Osteoblast (primary cell): ENCODE data around the gene ZNF618. TPM values are rescaled to one million over a fixed set of nuclear protein-coding genes. Genes with fewer than 3 reads are reported as not detected.

ENCODE experiments used
- DNase-seq: peaks from one replicate; pipeline ENCODE4 v3.0.0; 2011; ENCODE audit warnings: low spot score, mixed read lengths; ENCODE audit not compliant: insufficient read length; ENCODE audit errors: missing footprints
- H2AFZ ChIP-seq: 2 replicates; pipeline ENCODE4 v1.6.0; 2011; ENCODE audit warnings: mild to moderate bottlenecking, low read length
- H3K27ac ChIP-seq: 2 replicates; pipeline ENCODE4 v1.5.1; 2011; ENCODE audit warnings: mild to moderate bottlenecking, low read depth, low read length, moderate library complexity
- H3K27me3 ChIP-seq: 2 replicates; pipeline ENCODE4 v1.6.0; 2012; ENCODE audit warnings: mild to moderate bottlenecking, control low read depth, inconsistent platforms, low read length, moderate library complexity; ENCODE audit not compliant: insufficient read depth
- H3K36me3 ChIP-seq: 2 replicates; pipeline ENCODE4 v1.5.1; 2011; ENCODE audit warnings: mild to moderate bottlenecking, low read length, control low read depth, moderate library complexity; ENCODE audit not compliant: insufficient read depth
- H3K4me1 ChIP-seq: 2 replicates; pipeline ENCODE4 v1.5.1; 2011; ENCODE audit warnings: mild to moderate bottlenecking, low read length, control low read depth, moderate library complexity; ENCODE audit not compliant: insufficient read depth
- H3K4me2 ChIP-seq: 2 replicates; pipeline ENCODE4 v1.6.0; 2011; ENCODE audit warnings: mild to moderate bottlenecking, low read length; ENCODE audit not compliant: insufficient read depth
- H3K4me3 ChIP-seq: fragments of 200-600 bp; sonication (generic); 3 replicates; pipeline ENCODE4 v1.5.1; 2012; ENCODE audit warnings: mild to moderate bottlenecking, low read length, inconsistent platforms; ENCODE audit not compliant: insufficient read depth
- H3K79me2 ChIP-seq: 2 replicates; pipeline ENCODE4 v1.6.0; 2012; ENCODE audit warnings: mild to moderate bottlenecking, low read length, control low read depth, inconsistent platforms; ENCODE audit not compliant: insufficient read depth
- H3K9me3 ChIP-seq: 2 replicates; pipeline ENCODE4 v1.5.1; 2011; ENCODE audit warnings: low read depth, low read length, control low read depth
- H4K20me1 ChIP-seq: 2 replicates; pipeline ENCODE4 v1.6.0; 2012; ENCODE audit warnings: mild to moderate bottlenecking, low read length, control low read depth; ENCODE audit not compliant: insufficient read depth
- CTCF ChIP-seq: IDR thresholded peaks from 2 replicates; pipeline ENCODE4 v1.5.1; 2011; ENCODE audit warnings: mild to moderate bottlenecking, low read depth, low read length, moderate library complexity; ENCODE audit errors: extremely low read depth
- total RNA-seq: library from RNA; depleted of rRNA; stranded (reverse); fragments of >200 nt; gene quantifications from 2 replicates; pipeline ENCODE4 v1.2.3, GENCODE V29; 2012

ZNF618 gene
- total RNA-seq, 1 donor: 10.1 TPM

GRCh38 chr9:114061830-114062474, 185.8 kb downstream of the ZNF618 start:
- Histone ChIP-seq H3K27me3 (peaks cover 18% of the 10 kb centered on the region), H3K27ac (no peak overlapping the region), H3K79me2 (no peaks in the 10 kb centered on the region), H3K9me3 (no peaks in the 10 kb centered on the region), H3K4me3 (no peak overlapping the region), H3K4me1 (peaks cover 6% of the 10 kb centered on the region), H3K36me3 (no peaks in the 10 kb centered on the region), H4K20me1 (no peaks in the 10 kb centered on the region), H2AFZ (no peak overlapping the region), H3K4me2 (no peak overlapping the region)
- DNase-seq: peak; percentile 10
- TF ChIP-seq CTCF: no peak

GRCh38 chr9:114065304-114065703, 189.2 kb downstream of the ZNF618 start:
- no peaks in the 10 kb centered on the region for H4K20me1 ChIP-seq
- peaks cover 22% of the 10 kb centered on the region for H3K27me3 ChIP-seq
- H2AFZ ChIP-seq: no peak overlapping the region
- no peak for DNase-seq
- H3K36me3 ChIP-seq: no peaks in the 10 kb centered on the region
- no peak overlapping the region for H3K4me2 ChIP-seq
- no peaks in the 10 kb centered on the region for H3K9me3 ChIP-seq
- H3K4me1 ChIP-seq: no peaks in the 10 kb centered on the region
- H3K27ac ChIP-seq: no peak overlapping the region
- no peaks in the 10 kb centered on the region for H3K79me2 ChIP-seq
- TF ChIP-seq CTCF: no peak
- H3K4me3 ChIP-seq: no peak overlapping the region

GRCh38 chr9:114069476-114070187, 193.5 kb downstream of the ZNF618 start:
- Histone ChIP-seq H3K4me3 (no peak overlapping the region), H3K4me2 (no peak overlapping the region), H3K27ac (no peak overlapping the region), H3K9me3 (no peaks in the 10 kb centered on the region), H3K27me3 (peaks cover 22% of the 10 kb centered on the region), H4K20me1 (no peaks in the 10 kb centered on the region), H3K4me1 (no peaks in the 10 kb centered on the region), H3K36me3 (no peaks in the 10 kb centered on the region), H3K79me2 (no peaks in the 10 kb centered on the region), H2AFZ (no peak overlapping the region)
- no peak for DNase-seq
- no peak for TF ChIP-seq CTCF
